Measurements from ENCODE around the gene L3MBTL1. TPM values are rescaled to one million over a fixed set of nuclear protein-coding genes. Genes with fewer than 3 reads are reported as not detected.

L3MBTL1 gene
- total and polyA plus RNA-seq, 2 donors (not counting 3 experiments of a cell fraction or from before 2014, with no cell fraction given), result 5.2 to 8.2 TPM

Small RNA genes lying within 50 kb of the gene (small RNA-seq; reads per million reads assigned to genes)
- 1.1 reads per million for gene RNU6-1251P (ENCODE audit: insufficient read depth, insufficient read length, low read depth, low replicate concordance)

Other genes starting within 250 kb of the L3MBTL1 start
- 153 and 157 TPM in 2 replicates for gene SRSF6, start 49.8 kb upstream of the L3MBTL1 start, total RNA-seq
- gene SRSF6, start 49.8 kb upstream of the L3MBTL1 start, polyA plus RNA-seq, result 52.0 and 61.9 TPM in 2 replicates
- gene SGK2, start 51.3 kb downstream of the L3MBTL1 start, total RNA-seq, result 0.27 and 0.35 TPM in 2 replicates
- 0.21 TPM in 2 replicates for gene SGK2, start 51.3 kb downstream of the L3MBTL1 start, polyA plus RNA-seq
- gene IFT52, start 83.2 kb downstream of the L3MBTL1 start, total RNA-seq, result 29.7 and 30.0 TPM in 2 replicates
- 33.4 and 38.5 TPM in 2 replicates for gene IFT52, start 83.2 kb downstream of the L3MBTL1 start, polyA plus RNA-seq
- gene MYBL2, start 159.4 kb downstream of the L3MBTL1 start, total RNA-seq, result 105 and 107 TPM in 2 replicates
- 32.1 and 35.7 TPM in 2 replicates for gene MYBL2, start 159.4 kb downstream of the L3MBTL1 start, polyA plus RNA-seq
- gene GTSF1L, start 219.3 kb downstream of the L3MBTL1 start, total RNA-seq, result not detected in 2 replicates
- not detected in 2 replicates for gene GTSF1L, start 219.3 kb downstream of the L3MBTL1 start, polyA plus RNA-seq